CD4-positive, CD25-positive, alpha-beta regulatory T cell (primary cell): ENCODE measurements around the gene CERS6. TPM values are rescaled to one million over a fixed set of nuclear protein-coding genes. Genes with fewer than 3 reads are reported as not detected.

Experiments used
- ATAC-seq, 2 donors: fragments of 150-1000 bp; cut with Tn5 transposase; one replicate each; pipeline ENCODE4 v1.10.0; 2021; ENCODE audit warnings: low read depth in 2 of 2, moderate number of reproducible peaks in 2 of 2, moderate library complexity in 1 of 2
- DNase-seq, 3 donors: peaks; one replicate each; pipeline versions ENCODE4 v3.0.0 to v3.0.0-alpha.2; 2012 to 2022; ENCODE audit warnings: mixed read lengths in 1 of 3
- H3K27ac ChIP-seq: one replicate; pipeline ENCODE4 v1.7.0; 2013; ENCODE audit warnings: mild to moderate bottlenecking, low read length; ENCODE audit not compliant: insufficient read depth, poor library complexity, severe bottlenecking
- H3K27me3 ChIP-seq: one replicate; pipeline ENCODE4 v1.7.0; 2013; ENCODE audit warnings: low read length; ENCODE audit not compliant: control insufficient read depth, insufficient read depth
- H3K36me3 ChIP-seq: one replicate; pipeline ENCODE4 v1.7.0; 2013; ENCODE audit warnings: mild to moderate bottlenecking, low read length, moderate library complexity; ENCODE audit not compliant: control insufficient read depth, insufficient read depth
- H3K4me1 ChIP-seq: 2 replicates; pipeline ENCODE4 v1.7.0; 2013; ENCODE audit warnings: mild to moderate bottlenecking, low read length; ENCODE audit not compliant: insufficient read depth, control insufficient read depth, poor library complexity, severe bottlenecking
- H3K4me3 ChIP-seq: one replicate; pipeline ENCODE4 v1.7.0; 2013; ENCODE audit warnings: low read depth, mild to moderate bottlenecking, low read length, moderate library complexity
- H3K9me3 ChIP-seq, 2 experiments: 1 replicate in 1 of 2; 2 replicates in 1 of 2; pipeline ENCODE4 v1.7.0; 2013; ENCODE audit warnings: low read length in 2 of 2, mild to moderate bottlenecking in 1 of 2, moderate library complexity in 1 of 2; ENCODE audit not compliant: control insufficient read depth in 2 of 2
- H3K27ac Mint-ChIP-seq, 3 donors: one replicate each; pipeline ENCODE4 v1.8.0; 2020 to 2022; ENCODE audit warnings: mild to moderate bottlenecking in 3 of 3, mixed read lengths in 3 of 3, moderate library complexity in 2 of 3
- H3K27me3 Mint-ChIP-seq: one replicate; pipeline ENCODE4 v1.8.0; 2022; ENCODE audit warnings: mild to moderate bottlenecking, mixed read lengths
- H3K36me3 Mint-ChIP-seq: one replicate; pipeline ENCODE4 v1.8.0; 2020; ENCODE audit warnings: mixed read lengths
- H3K4me1 Mint-ChIP-seq, 4 donors: one replicate each; pipeline ENCODE4 v1.8.0; 2020 to 2022; ENCODE audit warnings: mixed read lengths in 4 of 4, mild to moderate bottlenecking in 1 of 4
- H3K4me3 Mint-ChIP-seq, 4 donors: one replicate each; pipeline ENCODE4 v1.8.0; 2020 to 2022; ENCODE audit warnings: mild to moderate bottlenecking in 4 of 4, mixed read lengths in 4 of 4, moderate library complexity in 3 of 4
- H3K9me3 Mint-ChIP-seq, 7 donors: one replicate each; pipeline ENCODE4 v1.8.0; 2020 to 2022; ENCODE audit warnings: mixed read lengths in 7 of 7, mild to moderate bottlenecking in 3 of 7, moderate library complexity in 2 of 7
- polyA plus RNA-seq, 4 donors: library from polyadenylated mRNA; unstranded; fragments of 300-500 nt; fragmentation: Illumina TruSeq; gene quantifications; one replicate each; pipeline ENCODE4 v1.2.3, GENCODE V29; 2021
- total RNA-seq: library from RNA; stranded (reverse); gene quantifications from one replicate; pipeline ENCODE4 v1.2.3, GENCODE V29; 2022

Gene CERS6
- total and polyA plus RNA-seq, 5 donors from 2014 or later: 1.3 to 5.3 (median 3.6) TPM

- H3K36me3 Mint-ChIP-seq: peaks cover 3% of the 10 kb centered on the region
- H3K27ac ChIP-seq: no peak overlapping the region
- no peaks in the 10 kb centered on the region for H3K36me3 ChIP-seq
- H3K27me3 Mint-ChIP-seq: peaks cover 4% of the 10 kb centered on the region
- H3K9me3 ChIP-seq: no peaks in the 10 kb centered on the region
- DNase-seq: no peak
- H3K9me3 Mint-ChIP-seq: no peaks in the 10 kb centered on the region
- no peak overlapping the region for H3K4me3 Mint-ChIP-seq
- H3K4me1 Mint-ChIP-seq: peaks cover 12 to 58% (median 17%) of the 10 kb centered on the region in 4 donors
- H3K27ac Mint-ChIP-seq: no peak overlapping the region
- no peaks in the 10 kb centered on the region for H3K27me3 ChIP-seq
- no peaks in the 10 kb centered on the region for H3K4me1 ChIP-seq
- H3K4me3 ChIP-seq: no peak overlapping the region
- no peak for ATAC-seq
Observed at GRCh38 chr2:168469281-168469988, 13.4 kb downstream of the CERS6 start.

- Mint-ChIP-seq H3K4me1 (peaks cover 12 to 48% (median 13%) of the 10 kb centered on the region in 4 donors), H3K4me3 (no peak overlapping the region), H3K36me3 (peaks cover 3% of the 10 kb centered on the region), H3K9me3 (no peaks in the 10 kb centered on the region), H3K27ac (peak overlapping the region in 1 of 3 donors; percentile 50), H3K27me3 (no peaks in the 10 kb centered on the region)
- Histone ChIP-seq H3K27me3 (no peaks in the 10 kb centered on the region), H3K36me3 (no peaks in the 10 kb centered on the region), H3K4me3 (no peak overlapping the region), H3K9me3 (no peaks in the 10 kb centered on the region), H3K27ac (no peak overlapping the region), H3K4me1 (no peaks in the 10 kb centered on the region)
- no peak for ATAC-seq
- no peak for DNase-seq
Observed at GRCh38 chr2:168470320-168471162, 14.5 kb downstream of the CERS6 start.

- Mint-ChIP-seq H3K27me3 (no peaks in the 10 kb centered on the region), H3K36me3 (peaks cover 3% of the 10 kb centered on the region), H3K4me3 (no peak overlapping the region), H3K27ac (no peak overlapping the region), H3K4me1 (peaks cover 6 to 42% (median 12%) of the 10 kb centered on the region in 4 donors), H3K9me3 (no peaks in the 10 kb centered on the region)
- H3K4me3 ChIP-seq: no peak overlapping the region
- ATAC-seq: no peak
- H3K36me3 ChIP-seq: no peaks in the 10 kb centered on the region
- DNase-seq: no peak
- H3K27ac ChIP-seq: no peak overlapping the region
- no peaks in the 10 kb centered on the region for H3K27me3 ChIP-seq
- H3K9me3 ChIP-seq: no peaks in the 10 kb centered on the region
- H3K4me1 ChIP-seq: no peaks in the 10 kb centered on the region
Observed at GRCh38 chr2:168471163-168471475, 15.0 kb downstream of the CERS6 start.

- no peak overlapping the region for H3K27ac ChIP-seq
- no peaks in the 10 kb centered on the region for H3K36me3 ChIP-seq
- no peak for ATAC-seq
- no peaks in the 10 kb centered on the region for H3K27me3 Mint-ChIP-seq
- H3K27me3 ChIP-seq: no peaks in the 10 kb centered on the region
- H3K9me3 ChIP-seq: no peaks in the 10 kb centered on the region
- H3K4me3 Mint-ChIP-seq: no peak overlapping the region
- H3K27ac Mint-ChIP-seq: no peak overlapping the region
- H3K4me1 Mint-ChIP-seq: peaks cover 0 to 26% (median 0%) of the 10 kb centered on the region in 4 donors
- no peak overlapping the region for H3K4me3 ChIP-seq
- DNase-seq: no peak
- H3K9me3 Mint-ChIP-seq: no peaks in the 10 kb centered on the region
- peaks cover 3% of the 10 kb centered on the region for H3K36me3 Mint-ChIP-seq
- H3K4me1 ChIP-seq: no peaks in the 10 kb centered on the region
Observed at GRCh38 chr2:168475636-168476035, 19.6 kb downstream of the CERS6 start.

- Mint-ChIP-seq H3K9me3 (no peaks in the 10 kb centered on the region), H3K4me3 (no peak overlapping the region), H3K27me3 (peaks cover 5% of the 10 kb centered on the region), H3K36me3 (peaks cover 3% of the 10 kb centered on the region), H3K4me1 (peaks cover 0 to 36% (median 0%) of the 10 kb centered on the region in 4 donors), H3K27ac (no peak overlapping the region)
- DNase-seq: no peak
- H3K27me3 ChIP-seq: no peaks in the 10 kb centered on the region
- H3K27ac ChIP-seq: no peak overlapping the region
- H3K4me3 ChIP-seq: no peak overlapping the region
- no peaks in the 10 kb centered on the region for H3K4me1 ChIP-seq
- H3K36me3 ChIP-seq: no peaks in the 10 kb centered on the region
- H3K9me3 ChIP-seq: no peaks in the 10 kb centered on the region
- ATAC-seq: no peak
Observed at GRCh38 chr2:168478206-168478605, 22.1 kb downstream of the CERS6 start.

- DNase-seq (no peak), ATAC-seq (peak; percentile 42 to 47)
- Histone ChIP-seq H3K9me3 (no peaks in the 10 kb centered on the region), H3K4me3 (no peak overlapping the region), H3K27ac (no peak overlapping the region), H3K4me1 (no peaks in the 10 kb centered on the region), H3K27me3 (no peaks in the 10 kb centered on the region), H3K36me3 (no peaks in the 10 kb centered on the region)
- Mint-ChIP-seq H3K9me3 (peaks cover 0 to 5% (median 0%) of the 10 kb centered on the region in 7 donors), H3K27me3 (peaks cover 9% of the 10 kb centered on the region), H3K4me3 (no peak overlapping the region), H3K36me3 (no peaks in the 10 kb centered on the region), H3K4me1 (peaks cover 0 to 42% (median 1%) of the 10 kb centered on the region in 4 donors), H3K27ac (no peak overlapping the region)
Observed at GRCh38 chr2:168480356-168480755, 24.3 kb downstream of the CERS6 start.

GRCh38 chr2:168480825-168481585 is 24.9 kb downstream of the CERS6 start:
- ATAC-seq: no peak
- no peaks in the 10 kb centered on the region for H3K36me3 Mint-ChIP-seq
- H3K36me3 ChIP-seq: no peaks in the 10 kb centered on the region
- H3K27ac ChIP-seq: no peak overlapping the region
- H3K27ac Mint-ChIP-seq: peak overlapping the region in 1 of 3 donors; percentile 12
- no peak overlapping the region for H3K4me3 ChIP-seq
- no peak overlapping the region for H3K4me3 Mint-ChIP-seq
- peaks cover 0 to 42% (median 1%) of the 10 kb centered on the region in 4 donors for H3K4me1 Mint-ChIP-seq
- H3K9me3 Mint-ChIP-seq: peaks cover 0 to 5% (median 0%) of the 10 kb centered on the region in 7 donors
- no peak for DNase-seq
- H3K4me1 ChIP-seq: no peaks in the 10 kb centered on the region
- H3K27me3 Mint-ChIP-seq: peaks cover 9% of the 10 kb centered on the region
- H3K27me3 ChIP-seq: no peaks in the 10 kb centered on the region
- no peaks in the 10 kb centered on the region for H3K9me3 ChIP-seq
